ENCODE measurements around the gene RCOR1. TPM values are rescaled to one million over a fixed set of nuclear protein-coding genes. Genes with fewer than 3 reads are reported as not detected.

The RCOR1 gene
- total and polyA plus RNA-seq, 12 donors: 3.1 to 16.9 (median 12.5) TPM

GRCh38 chr14:102774391-102775153 is 182.1 kb downstream of the RCOR1 start:
- no peaks in the 10 kb centered on the region for H3K9me3 ChIP-seq
- peak in 6 of 8 donors; percentile 50 to 78 (median 70) for ATAC-seq
- no peak overlapping the region for H3K27ac ChIP-seq
- peaks cover 0 to 8% (median 0%) of the 10 kb centered on the region in 7 donors for H3K27me3 ChIP-seq
- H3K36me3 ChIP-seq: no peaks in the 10 kb centered on the region
- intact Hi-C loops (cut with DNase I): loop anchor here in 6 of 10 donors (5.0 to 10.0 kb wide), 2 partner anchors 140 to 143 kb away; no protein-coding TSS in a partner anchor
- peak; percentile 26 to 75 (median 64) for TF ChIP-seq CTCF (IDR thresholded peaks at IDR 0.05)
- no peak overlapping the region for H3K4me3 ChIP-seq
- 48 to 59% methylated on average over 10 of the region's 10 CpGs for WGBS, 2 donors
- peak in 1 of 2 donors; percentile 39 for DNase-seq
- peaks cover 0 to 34% (median 12%) of the 10 kb centered on the region in 9 donors for H3K4me1 ChIP-seq

- DNase-seq (peak in 1 of 2 donors; percentile 16), ATAC-seq (peak in 6 of 8 donors; percentile 38 to 58 (median 44))
- Histone ChIP-seq H3K9me3 (no peaks in the 10 kb centered on the region), H3K27me3 (peaks cover 0 to 1% (median 0%) of the 10 kb centered on the region in 7 donors), H3K27ac (peak overlapping the region in 9 of 10 donors; percentile 5 to 79 (median 72)), H3K4me1 (peaks cover 0 to 50% (median 16%) of the 10 kb centered on the region in 9 donors), H3K36me3 (no peaks in the 10 kb centered on the region), H3K4me3 (peak overlapping the region in 4 of 10 donors; percentile 12 to 39 (median 38))
- WGBS, 2 donors: 89 to 90% methylated on average over 22 of the region's 22 CpGs
- intact Hi-C loops (cut with DNase I): loop anchor here in 6 of 10 donors (5.0 to 10.0 kb wide), 2 partner anchors 139 to 141 kb away; no protein-coding TSS in a partner anchor
- TF ChIP-seq CTCF (IDR thresholded peaks at IDR 0.05): no peak
Observed at GRCh38 chr14:102775855-102776760, 183.7 kb downstream of the RCOR1 start.

- peak; percentile 58 to 72 for DNase-seq
- peak within 1 kb of the TSS; percentile 1 to 94 (median 71) for H3K4me3 ChIP-seq
- intact Hi-C loops (cut with DNase I): loop anchor here in 6 of 10 donors (5.0 to 10.0 kb wide), 2 partner anchors 138 to 140 kb away; no protein-coding TSS in a partner anchor
- peak within 1 kb of the TSS; percentile 48 to 94 (median 85) for H3K27ac ChIP-seq
- ATAC-seq: peak; percentile 48 to 77 (median 65)
- H3K36me3 ChIP-seq: no peaks in the 10 kb centered on the region
- 16 to 36% methylated on average over 63 to 153 of the region's 163 CpGs for WGBS, 2 donors
- no peak for TF ChIP-seq CTCF (IDR thresholded peaks at IDR 0.05)
- peaks cover 0 to 51% (median 16%) of the 10 kb centered on the region in 9 donors for H3K4me1 ChIP-seq
- H3K27me3 ChIP-seq: no peaks in the 10 kb centered on the region
- H3K9me3 ChIP-seq: no peaks in the 10 kb centered on the region
Observed at GRCh38 chr14:102776761-102777710, 184.6 kb downstream of the RCOR1 start, which contains the start of gene TRAF3. TSS of gene TRAF3 (plus strand) at chr14:102777449. CDS start at chr14:102870202, 92,753 bp downstream.

All from heart right ventricle (tissue), 16 donors.